Activated naive CD4-positive, alpha-beta T cell treated with anti-CD3 and anti-CD28 coated beads, Interleukin-2, amount 50 U/mL, for 24 hours (primary cell): ENCODE measurements around the gene KCNMA1.
"Not testable (repeated sequence)": the region's sequence is repeated elsewhere in the genome, so short reads cannot be mapped to it uniquely, and the experiment has no call there.

Experiments used
- H3K27ac Mint-ChIP-seq: one replicate; pipeline ENCODE4 v1.8.0; 2021; ENCODE audit warnings: mild to moderate bottlenecking, mixed read lengths
- H3K27me3 Mint-ChIP-seq: one replicate; pipeline ENCODE4 v1.8.0; 2021; ENCODE audit warnings: mixed read lengths
- H3K36me3 Mint-ChIP-seq: one replicate; pipeline ENCODE4 v1.8.0; 2021; ENCODE audit warnings: mixed read lengths
- H3K4me1 Mint-ChIP-seq: one replicate; pipeline ENCODE4 v1.8.0; 2021; ENCODE audit warnings: mixed read lengths
- H3K4me3 Mint-ChIP-seq: one replicate; pipeline ENCODE4 v1.8.0; 2021; ENCODE audit warnings: mild to moderate bottlenecking, mixed read lengths
- H3K9me3 Mint-ChIP-seq: one replicate; pipeline ENCODE4 v1.8.0; 2021; ENCODE audit warnings: mixed read lengths

The KCNMA1 gene

GRCh38 chr10:77430530-77430929, 207.1 kb downstream of the KCNMA1 start:
- peaks cover 4% of the 10 kb centered on the region for H3K27me3 Mint-ChIP-seq
- H3K9me3 Mint-ChIP-seq, result peaks cover 4% of the 10 kb centered on the region
- no peaks in the 10 kb centered on the region for H3K36me3 Mint-ChIP-seq
- H3K27ac Mint-ChIP-seq, result no peak overlapping the region
- no peaks in the 10 kb centered on the region for H3K4me1 Mint-ChIP-seq
- no peak overlapping the region for H3K4me3 Mint-ChIP-seq

- Mint-ChIP-seq H3K27me3 (peaks cover 4% of the 10 kb centered on the region), H3K36me3 (no peaks in the 10 kb centered on the region), H3K4me3 (no peak overlapping the region), H3K27ac (no peak overlapping the region), H3K4me1 (no peaks in the 10 kb centered on the region), H3K9me3 (peaks cover 4% of the 10 kb centered on the region)
Observed at GRCh38 chr10:77428691-77429395, 208.8 kb downstream of the KCNMA1 start.

GRCh38 chr10:77424257-77424656, 213.4 kb downstream of the KCNMA1 start:
- Mint-ChIP-seq H3K27me3 (peaks cover 4% of the 10 kb centered on the region), H3K4me1 (no peaks in the 10 kb centered on the region), H3K27ac (no peak overlapping the region), H3K9me3 (peaks cover 4% of the 10 kb centered on the region), H3K4me3 (no peak overlapping the region), H3K36me3 (no peaks in the 10 kb centered on the region)

- no peaks in the 10 kb centered on the region for H3K27me3 Mint-ChIP-seq
- no peaks in the 10 kb centered on the region for H3K9me3 Mint-ChIP-seq
- no peaks in the 10 kb centered on the region for H3K36me3 Mint-ChIP-seq
- H3K27ac Mint-ChIP-seq, result no peak overlapping the region
- H3K4me1 Mint-ChIP-seq, result no peaks in the 10 kb centered on the region
- H3K4me3 Mint-ChIP-seq, result no peak overlapping the region
Observed at GRCh38 chr10:77422491-77423338, 214.9 kb downstream of the KCNMA1 start.

GRCh38 chr10:77421591-77421990, 216.0 kb downstream of the KCNMA1 start:
- H3K27ac Mint-ChIP-seq, result no peak overlapping the region
- H3K9me3 Mint-ChIP-seq, result no peaks in the 10 kb centered on the region
- peaks cover 2% of the 10 kb centered on the region for H3K27me3 Mint-ChIP-seq
- no peaks in the 10 kb centered on the region for H3K36me3 Mint-ChIP-seq
- no peaks in the 10 kb centered on the region for H3K4me1 Mint-ChIP-seq
- H3K4me3 Mint-ChIP-seq, result no peak overlapping the region

- H3K4me1 Mint-ChIP-seq, result no peaks in the 10 kb centered on the region
- no peaks in the 10 kb centered on the region for H3K36me3 Mint-ChIP-seq
- no peak overlapping the region for H3K4me3 Mint-ChIP-seq
- H3K9me3 Mint-ChIP-seq, result no peaks in the 10 kb centered on the region
- H3K27me3 Mint-ChIP-seq, result peaks cover 2% of the 10 kb centered on the region
- no peak overlapping the region for H3K27ac Mint-ChIP-seq
Observed at GRCh38 chr10:77420947-77421523, 216.6 kb downstream of the KCNMA1 start.

- Mint-ChIP-seq H3K27me3 (peaks cover 2% of the 10 kb centered on the region), H3K4me3 (no peak overlapping the region), H3K4me1 (no peaks in the 10 kb centered on the region), H3K36me3 (no peaks in the 10 kb centered on the region), H3K9me3 (no peaks in the 10 kb centered on the region), H3K27ac (no peak overlapping the region)
Observed at GRCh38 chr10:77419979-77420378, 217.6 kb downstream of the KCNMA1 start.

GRCh38 chr10:77419056-77419455, 218.6 kb downstream of the KCNMA1 start:
- H3K27me3 Mint-ChIP-seq, result peaks cover 2% of the 10 kb centered on the region

GRCh38 chr10:77417806-77418640, 219.6 kb downstream of the KCNMA1 start:
- Mint-ChIP-seq H3K27ac (no peak overlapping the region), H3K9me3 (no peaks in the 10 kb centered on the region), H3K4me3 (no peak overlapping the region), H3K36me3 (no peaks in the 10 kb centered on the region), H3K27me3 (peaks cover 2% of the 10 kb centered on the region), H3K4me1 (no peaks in the 10 kb centered on the region)

More at GRCh38 chr10:77419056-77419455, 218.6 kb downstream of the KCNMA1 start:
- Mint-ChIP-seq H3K36me3 (no peaks in the 10 kb centered on the region), H3K9me3 (no peaks in the 10 kb centered on the region), H3K4me1 (no peaks in the 10 kb centered on the region), H3K27ac (no peak overlapping the region), H3K4me3 (no peak overlapping the region)

GRCh38 chr10:77417359-77417758, 220.2 kb downstream of the KCNMA1 start:
- H3K9me3 Mint-ChIP-seq, result no peaks in the 10 kb centered on the region

GRCh38 chr10:77416311-77417135, 221.1 kb downstream of the KCNMA1 start:
- Mint-ChIP-seq H3K4me3 (no peak overlapping the region), H3K27ac (no peak overlapping the region)

More at GRCh38 chr10:77417359-77417758, 220.2 kb downstream of the KCNMA1 start:
- Mint-ChIP-seq H3K27me3 (peaks cover 2% of the 10 kb centered on the region), H3K4me3 (no peak overlapping the region), H3K27ac (no peak overlapping the region), H3K36me3 (no peaks in the 10 kb centered on the region), H3K4me1 (no peaks in the 10 kb centered on the region)

GRCh38 chr10:77415313-77415960, 222.2 kb downstream of the KCNMA1 start:
- Mint-ChIP-seq H3K27ac (no peak overlapping the region), H3K4me3 (no peak overlapping the region), H3K9me3 (no peaks in the 10 kb centered on the region), H3K27me3 (peaks cover 2% of the 10 kb centered on the region), H3K4me1 (no peaks in the 10 kb centered on the region), H3K36me3 (no peaks in the 10 kb centered on the region)

More at GRCh38 chr10:77416311-77417135, 221.1 kb downstream of the KCNMA1 start:
- Mint-ChIP-seq H3K36me3 (no peaks in the 10 kb centered on the region), H3K9me3 (no peaks in the 10 kb centered on the region), H3K4me1 (no peaks in the 10 kb centered on the region), H3K27me3 (peaks cover 2% of the 10 kb centered on the region)

- H3K27ac Mint-ChIP-seq, result no peak overlapping the region
- no peaks in the 10 kb centered on the region for H3K4me1 Mint-ChIP-seq
- no peaks in the 10 kb centered on the region for H3K9me3 Mint-ChIP-seq
- H3K36me3 Mint-ChIP-seq, result no peaks in the 10 kb centered on the region
- H3K27me3 Mint-ChIP-seq, result peaks cover 2% of the 10 kb centered on the region
- H3K4me3 Mint-ChIP-seq, result no peak overlapping the region
Observed at GRCh38 chr10:77413231-77413630, 224.4 kb downstream of the KCNMA1 start.

- H3K27ac Mint-ChIP-seq, H3K36me3 Mint-ChIP-seq, H3K4me3 Mint-ChIP-seq, H3K9me3 Mint-ChIP-seq, H3K4me1 Mint-ChIP-seq, H3K27me3 Mint-ChIP-seq: not testable (repeated sequence)
Observed at GRCh38 chr10:77412573-77413133, 225.0 kb downstream of the KCNMA1 start.
